Left ventricle myocardium superior (tissue), 1 donor: ENCODE data around the gene CAMP. TPM values are rescaled to one million over a fixed set of nuclear protein-coding genes. Genes with fewer than 3 reads are reported as not detected.
"Not testable (repeated sequence)": the region's sequence is repeated elsewhere in the genome, so short reads cannot be mapped to it uniquely, and the experiment has no call there.

Experiments used
- ATAC-seq: fragments of 200-7000 bp; cut with Tn5 transposase; one replicate; pipeline ENCODE4 v1.9.1; 2020; ENCODE audit warnings: mild to moderate bottlenecking, moderate library complexity
- DNase-seq: peaks from one replicate; pipeline ENCODE4 v3.0.0-alpha.2; 2020
- intact Hi-C: fragments of 100-400 bp; cut with micrococcal nuclease; formaldehyde crosslinking; loops from one replicate; pipeline ENCODE4 v1.11.0; 2022
- total RNA-seq: library from RNA; stranded (reverse); fragmentation: NEBNext Ultra II Directional; extraction: Animal tissue kit (Norgen Biotek cat#: 25700); gene quantifications from one replicate; pipeline ENCODE4 v1.2.1, GENCODE V29; 2021
- donor health status: DM: no; HTN: yes; CAD: no; lungs with severe emphysema.

Gene CAMP
- total RNA-seq, 1 donor from 2014 or later = not detected

GRCh38 chr3:48210534-48210933, 12.8 kb upstream of the CAMP start:
- ATAC-seq, DNase-seq, intact Hi-C loops: not testable (repeated sequence)

GRCh38 chr3:48211776-48212175, 11.5 kb upstream of the CAMP start:
- intact Hi-C loops, DNase-seq: not testable (repeated sequence)

GRCh38 chr3:48214225-48214624, 9.1 kb upstream of the CAMP start:
- DNase-seq (no peak), ATAC-seq (no peak)
- intact Hi-C loops = no loop called here

More at GRCh38 chr3:48211776-48212175, 11.5 kb upstream of the CAMP start:
- not testable (repeated sequence) for ATAC-seq

GRCh38 chr3:48215019-48215418, 8.3 kb upstream of the CAMP start:
- intact Hi-C loops = no loop called here
- DNase-seq (peak; percentile 62), ATAC-seq (peak; percentile 33)

GRCh38 chr3:48215466-48215865, 7.8 kb upstream of the CAMP start:
- DNase-seq (peak; percentile 39), ATAC-seq (peak; percentile 88)
- intact Hi-C loops = no loop called here

GRCh38 chr3:48215876-48216275, 7.4 kb upstream of the CAMP start:
- peak; percentile 65 for DNase-seq
- ATAC-seq = peak; percentile 84
- intact Hi-C loops = no loop called here

- ATAC-seq (no peak), DNase-seq (no peak)
Measured at GRCh38 chr3:48217449-48217848, 5.8 kb upstream of the CAMP start.

GRCh38 chr3:48218537-48218936, 4.8 kb upstream of the CAMP start:
- DNase-seq (no peak), ATAC-seq (no peak)
- intact Hi-C loops = no loop called here

More at GRCh38 chr3:48217449-48217848, 5.8 kb upstream of the CAMP start:
- intact Hi-C loops = no loop called here

GRCh38 chr3:48219543-48219942, 3.8 kb upstream of the CAMP start:
- intact Hi-C loops = no loop called here
- ATAC-seq = peak; percentile 39
- DNase-seq = peak; percentile 73

GRCh38 chr3:48220746-48221145, 2.5 kb upstream of the CAMP start:
- intact Hi-C loops = no loop called here
- ATAC-seq (no peak), DNase-seq (no peak)

GRCh38 chr3:48225587-48225986, 2.3 kb downstream of the CAMP start:
- ATAC-seq = no peak
- no peak for DNase-seq

GRCh38 chr3:48226939-48227338, 3.6 kb downstream of the CAMP start:
- ATAC-seq = no peak
- intact Hi-C loops = no loop called here

More at GRCh38 chr3:48225587-48225986, 2.3 kb downstream of the CAMP start:
- intact Hi-C loops = no loop called here

GRCh38 chr3:48232232-48232631, 8.9 kb downstream of the CAMP start:
- intact Hi-C loops = no loop called here
- ATAC-seq = peak; percentile 86
- no peak for DNase-seq

More at GRCh38 chr3:48226939-48227338, 3.6 kb downstream of the CAMP start:
- DNase-seq = no peak

GRCh38 chr3:48232734-48233133, 9.4 kb downstream of the CAMP start:
- ATAC-seq = peak; percentile 90
- DNase-seq = peak; percentile 80
- intact Hi-C loops = no loop called here

- intact Hi-C loops = no loop called here
- no peak for ATAC-seq
- no peak for DNase-seq
Measured at GRCh38 chr3:48233542-48233941, 10.2 kb downstream of the CAMP start.

- intact Hi-C loops = no loop called here
- DNase-seq = no peak
- no peak for ATAC-seq
Measured at GRCh38 chr3:48236531-48236930, 13.2 kb downstream of the CAMP start.

GRCh38 chr3:48238531-48239085, 15.3 kb downstream of the CAMP start:
- intact Hi-C loops = no loop called here
- DNase-seq = no peak
- no peak for ATAC-seq

- peak; percentile 7 for ATAC-seq
- no peak for DNase-seq
- intact Hi-C loops = no loop called here
Measured at GRCh38 chr3:48240000-48240963, 17.0 kb downstream of the CAMP start.

- intact Hi-C loops = no loop called here
- ATAC-seq (peak; percentile 15), DNase-seq (no peak)
Measured at GRCh38 chr3:48241796-48242455, 18.6 kb downstream of the CAMP start.

- DNase-seq (no peak), ATAC-seq (no peak)
- intact Hi-C loops = no loop called here
Measured at GRCh38 chr3:48243886-48244285, 20.6 kb downstream of the CAMP start.
